HG02840 (cell line): ENCODE data around the gene ALDH3B1.

ENCODE experiments used
- ATAC-seq: cut with Tn5 transposase; IDR thresholded peaks from one replicate; pipeline ENCODE4 v1.9.1; 2021; ENCODE audit warnings: mild to moderate bottlenecking, moderate library complexity, moderate number of reproducible peaks; ENCODE audit not compliant: unreplicated experiment, low FRiP score

ALDH3B1 gene

DNA sequence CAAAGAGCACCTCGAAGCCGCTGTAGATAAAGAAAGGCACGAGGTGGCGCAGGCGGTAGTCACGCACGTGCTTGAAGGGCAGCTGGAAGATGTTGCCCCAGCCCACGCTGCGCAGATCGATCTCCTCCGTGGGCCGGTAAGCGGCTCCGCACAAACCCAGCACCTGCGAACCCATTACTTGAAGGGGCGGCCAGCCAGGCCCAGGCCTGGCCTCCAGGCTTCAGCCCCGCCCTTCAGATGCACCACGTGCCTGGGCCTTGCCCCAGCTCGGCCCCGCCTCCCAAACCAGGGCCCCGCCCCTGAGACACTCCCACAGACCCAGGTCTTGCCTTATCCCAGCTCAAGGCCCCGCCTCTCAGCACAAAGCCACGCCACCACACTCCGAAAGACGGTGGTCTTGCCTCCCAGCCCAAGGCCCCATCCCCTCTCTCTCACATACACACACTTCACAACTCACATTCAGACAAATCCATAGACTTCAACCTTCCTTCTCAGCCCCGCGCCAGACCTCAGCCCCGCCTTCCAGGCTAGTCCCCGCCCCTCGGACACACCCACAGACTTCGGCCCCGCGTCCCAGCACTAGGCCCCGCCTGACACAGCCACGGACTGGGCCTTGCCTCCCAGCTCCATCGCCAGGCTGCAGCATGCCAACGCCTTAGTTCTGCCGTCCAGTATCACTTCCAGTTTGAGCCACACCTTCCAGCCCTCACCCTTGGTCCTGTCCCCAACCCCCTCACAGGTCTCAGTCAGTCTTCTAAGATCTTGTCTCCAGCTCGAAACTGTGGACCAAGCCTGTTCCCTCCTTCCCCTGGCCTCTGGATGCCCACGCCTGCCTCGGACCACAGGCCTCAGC, 13.3 kb upstream of the ALDH3B1 start:
- ATAC-seq = no peak

DNA sequence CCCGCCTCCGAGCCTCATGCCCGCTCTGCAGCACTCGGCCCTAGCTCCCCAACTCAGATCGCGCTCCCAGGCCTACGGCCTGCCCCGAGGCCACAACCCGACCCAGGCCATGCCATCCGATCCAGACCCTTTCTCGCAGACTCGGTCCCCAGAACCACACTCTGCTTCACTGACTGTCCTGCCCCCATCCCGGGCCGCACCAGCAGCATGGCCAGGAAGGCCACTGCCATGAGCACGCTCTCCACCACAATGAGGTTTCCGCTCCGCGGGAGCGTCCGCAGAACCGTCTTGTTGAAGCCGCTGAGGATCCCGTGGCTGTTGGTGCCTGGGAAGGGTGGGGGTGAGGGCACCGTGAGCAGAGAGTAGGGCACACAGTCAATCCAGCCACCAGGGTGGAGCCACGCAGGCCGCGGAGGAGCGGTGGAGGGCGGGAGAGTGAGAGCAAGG, 12.6 kb upstream of the ALDH3B1 start:
- ATAC-seq = no peak

DNA sequence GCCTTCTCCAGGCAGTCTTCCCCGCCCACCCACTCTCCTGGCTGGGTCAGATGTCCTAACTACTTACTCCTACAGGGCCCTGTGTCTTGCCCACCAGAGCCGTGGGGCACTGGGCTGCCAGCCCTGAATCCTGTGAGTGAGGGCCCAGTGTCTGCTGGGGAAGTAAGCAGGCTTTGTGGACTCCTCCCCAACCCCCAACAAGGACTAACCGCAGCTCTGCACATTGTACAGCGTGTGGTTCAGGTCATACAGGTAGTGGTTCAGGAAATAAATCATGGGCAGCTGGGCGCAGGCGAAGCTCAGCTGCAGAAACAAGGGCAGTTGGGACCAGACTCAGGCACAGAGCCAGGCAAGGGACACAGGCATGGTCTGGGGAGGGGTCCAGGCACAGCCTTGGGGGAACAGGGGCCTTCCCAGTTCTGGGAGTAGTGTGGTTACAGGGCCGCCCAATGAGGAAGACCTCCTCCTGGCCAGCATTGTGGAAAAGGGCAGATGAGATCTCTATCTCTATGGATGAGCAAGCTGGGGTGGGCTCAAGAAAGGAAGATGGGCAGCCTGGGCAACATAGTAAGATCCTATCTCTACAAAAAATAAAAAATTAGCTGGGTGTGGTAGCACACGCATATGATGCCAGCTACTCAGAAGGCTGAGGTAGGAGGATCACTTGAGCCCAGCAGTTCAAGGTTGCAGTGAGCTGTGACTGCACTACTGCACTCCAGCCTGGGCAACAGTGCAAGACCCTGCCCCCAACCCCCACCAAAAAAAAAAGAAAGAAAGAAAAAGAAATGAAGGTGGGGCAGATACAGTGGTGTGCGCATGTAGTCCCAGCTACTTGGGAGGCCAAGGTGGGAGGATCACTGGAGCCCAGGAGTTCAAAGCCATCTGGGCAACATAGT, 11.7 kb upstream of the ALDH3B1 start:
- no peak for ATAC-seq

DNA sequence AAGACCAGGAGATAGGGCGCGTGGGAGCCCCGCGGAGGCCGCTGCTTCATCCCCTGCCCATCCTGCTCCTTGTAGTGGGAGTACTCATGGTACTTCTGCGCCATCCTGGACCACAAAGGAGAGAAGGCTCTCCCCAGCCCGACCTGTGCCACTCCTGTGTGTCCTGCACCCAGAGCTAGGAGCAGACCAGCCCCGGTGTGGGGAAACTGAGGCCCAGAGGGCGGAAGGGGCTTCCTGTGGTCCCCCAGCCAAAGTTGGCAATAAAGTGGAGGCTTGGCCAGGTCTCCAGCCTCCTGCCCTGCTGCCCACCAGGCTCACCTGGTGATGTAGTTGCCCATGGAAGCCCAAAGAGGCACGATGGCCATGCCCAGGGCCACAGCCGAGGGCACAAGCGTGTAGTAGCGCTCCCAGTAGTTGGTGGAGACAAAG, 10.9 kb upstream of the ALDH3B1 start:
- no peak for ATAC-seq

DNA sequence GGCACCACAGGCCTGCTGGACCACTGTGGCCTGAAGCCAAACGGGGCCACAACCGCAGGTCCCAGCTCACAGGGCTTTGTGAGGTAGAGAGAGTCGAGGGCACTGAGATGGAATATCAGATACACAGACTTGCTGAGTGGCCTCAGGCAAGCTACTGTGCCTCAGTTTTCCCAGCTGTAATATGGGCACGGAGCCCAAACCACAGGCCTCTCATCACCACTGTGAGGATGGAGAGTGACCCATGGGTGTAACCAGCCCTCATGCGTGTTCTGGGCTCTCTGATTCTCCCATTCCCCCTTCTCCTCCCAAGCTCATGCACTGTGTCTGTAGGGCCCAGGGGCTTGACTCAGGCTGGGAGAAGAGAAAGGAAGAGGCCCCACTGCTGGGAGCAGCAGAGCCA, 10.4 kb upstream of the ALDH3B1 start:
- no peak for ATAC-seq

DNA sequence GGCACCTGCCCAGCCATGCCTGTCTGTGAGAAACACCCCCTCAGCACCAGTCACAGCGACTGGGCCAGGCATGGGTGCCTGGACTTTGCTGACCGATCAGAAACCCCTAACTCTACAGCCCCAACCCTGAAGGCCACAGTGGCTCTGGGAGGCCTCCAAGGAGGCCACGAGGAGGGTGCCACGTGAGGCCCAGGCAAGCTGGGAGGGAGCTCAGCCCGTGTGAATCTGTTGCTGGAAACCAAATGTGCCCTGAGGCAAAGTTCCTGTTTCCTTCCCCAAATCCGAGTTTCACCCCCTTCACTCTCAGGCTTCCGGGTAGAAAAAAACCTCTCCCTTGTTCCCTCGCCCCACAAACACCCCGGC, 7.6 kb upstream of the ALDH3B1 start:
- peak; percentile 17 for ATAC-seq

DNA sequence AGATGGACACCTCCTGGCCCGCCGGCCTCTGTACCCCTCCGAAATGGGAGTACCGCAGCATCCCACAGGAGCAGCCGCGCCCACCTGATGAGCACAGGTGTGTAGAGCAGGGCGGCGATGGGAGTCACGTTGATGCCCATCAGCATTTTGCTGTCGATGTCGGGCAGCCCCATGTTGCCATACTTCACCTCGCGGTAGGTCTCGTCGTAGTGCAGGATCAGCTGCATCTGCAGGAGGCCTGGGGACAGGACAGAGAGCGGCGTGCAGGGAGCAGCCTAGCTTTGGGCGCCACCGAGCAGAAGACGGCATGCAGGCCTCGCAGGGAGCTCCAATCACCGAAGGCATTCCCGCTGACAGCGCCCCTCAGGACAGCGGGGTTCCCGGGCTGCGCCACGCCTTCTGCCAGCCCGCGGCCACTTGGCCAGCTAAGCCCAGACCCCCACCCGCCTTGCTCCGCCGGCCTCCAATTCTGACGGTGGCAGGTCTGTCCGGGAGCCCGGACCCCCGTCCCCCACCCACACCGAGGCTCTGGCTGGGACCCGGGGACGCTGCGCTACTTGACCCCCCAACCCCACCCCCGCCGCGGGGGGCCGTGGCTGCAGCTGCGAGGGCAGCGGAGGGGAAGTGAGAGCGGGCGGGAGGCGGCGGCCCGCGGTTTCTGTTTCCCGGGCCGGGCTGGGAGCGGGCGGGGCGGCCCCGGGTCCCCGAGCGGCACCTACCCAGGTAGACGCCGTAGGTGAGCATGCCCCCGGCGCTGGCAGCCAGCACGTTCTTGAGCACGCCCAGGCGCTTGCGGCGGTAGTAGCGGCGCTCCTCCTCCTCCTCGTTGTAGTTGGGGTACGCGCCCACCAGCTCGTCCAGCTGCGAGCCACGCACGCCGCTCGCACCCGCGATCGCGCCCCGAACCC, 6.9 kb upstream of the ALDH3B1 start:
- peak; percentile 43 for ATAC-seq

DNA sequence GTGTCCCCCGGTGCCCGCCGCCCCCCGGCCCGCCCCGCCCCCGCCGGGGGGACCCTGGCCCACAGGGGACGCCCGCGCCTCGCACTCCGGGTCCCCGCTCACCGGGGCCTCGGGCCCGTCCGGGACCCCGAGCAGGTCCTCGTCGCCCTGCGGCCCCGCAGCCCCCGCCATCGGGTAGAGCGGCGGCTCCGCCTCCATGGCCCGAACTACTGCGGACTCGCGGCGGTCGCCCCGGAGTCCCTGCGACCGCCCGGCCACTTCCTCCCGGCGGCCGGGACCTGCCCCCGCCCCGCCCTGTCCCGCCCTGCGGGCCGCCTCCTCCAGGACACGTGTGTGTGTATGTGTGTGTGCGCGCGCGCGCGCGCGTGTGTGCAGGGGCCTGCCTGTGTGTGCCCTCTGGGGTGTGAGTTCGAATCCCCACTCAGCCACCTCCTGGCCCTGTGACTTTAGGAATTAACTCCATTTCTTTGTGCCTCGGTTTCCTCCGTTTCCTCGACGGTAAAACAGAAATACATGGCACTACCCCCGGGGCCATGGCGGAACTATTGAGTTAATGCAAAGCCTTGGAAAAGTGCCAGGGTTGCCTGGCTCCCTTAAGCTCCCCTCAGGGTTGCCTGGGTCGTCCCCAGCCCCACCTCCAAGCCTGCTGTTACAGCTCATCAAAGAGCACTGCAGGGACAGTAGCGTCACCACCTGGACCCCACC, 6.1 kb upstream of the ALDH3B1 start, which contains the start of gene UNC93B1:
UNC93B1 (minus strand) TSS at position 252 of the 705 bp plus-strand sequence; CDS start at position 198, 54 bp downstream.
- ATAC-seq = peak; percentile 41

DNA sequence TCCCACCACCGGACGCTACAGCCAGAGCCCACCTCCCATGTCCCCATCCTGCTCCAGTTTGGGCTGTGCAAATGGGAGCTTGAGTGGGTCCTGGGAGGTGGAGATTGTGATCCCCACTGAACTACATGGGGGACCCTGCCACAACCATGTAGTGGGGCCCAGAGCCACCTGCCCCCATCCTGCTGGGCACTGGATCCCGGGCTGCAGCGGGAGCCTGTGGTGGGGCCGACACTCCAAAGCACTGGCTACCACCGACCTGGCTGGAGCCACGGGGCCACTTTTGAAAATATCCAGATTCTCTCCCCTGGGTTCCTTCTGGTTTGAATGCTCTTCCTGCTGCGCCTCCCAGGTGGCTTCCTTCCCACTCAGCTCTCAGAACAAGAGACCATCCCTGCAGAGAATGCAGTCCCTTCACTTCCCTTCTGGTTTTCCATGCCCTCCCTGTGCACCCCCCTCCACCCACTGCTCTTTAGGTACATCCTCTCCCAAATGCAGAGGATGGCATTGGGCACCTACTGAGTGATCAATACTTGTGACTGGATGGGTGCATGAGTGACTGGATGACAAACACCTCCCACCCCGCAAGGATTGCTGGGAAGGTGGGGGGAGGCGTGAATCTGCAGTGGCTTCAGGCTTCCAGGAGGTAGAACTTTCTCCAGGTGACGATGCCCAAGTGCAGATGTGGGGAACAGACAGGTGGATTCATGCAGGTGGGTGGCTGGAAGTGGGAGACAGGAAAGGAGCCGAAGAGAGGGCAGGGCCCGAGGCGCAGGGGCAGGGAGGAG, 5.4 kb upstream of the ALDH3B1 start:
- ATAC-seq = no peak

DNA sequence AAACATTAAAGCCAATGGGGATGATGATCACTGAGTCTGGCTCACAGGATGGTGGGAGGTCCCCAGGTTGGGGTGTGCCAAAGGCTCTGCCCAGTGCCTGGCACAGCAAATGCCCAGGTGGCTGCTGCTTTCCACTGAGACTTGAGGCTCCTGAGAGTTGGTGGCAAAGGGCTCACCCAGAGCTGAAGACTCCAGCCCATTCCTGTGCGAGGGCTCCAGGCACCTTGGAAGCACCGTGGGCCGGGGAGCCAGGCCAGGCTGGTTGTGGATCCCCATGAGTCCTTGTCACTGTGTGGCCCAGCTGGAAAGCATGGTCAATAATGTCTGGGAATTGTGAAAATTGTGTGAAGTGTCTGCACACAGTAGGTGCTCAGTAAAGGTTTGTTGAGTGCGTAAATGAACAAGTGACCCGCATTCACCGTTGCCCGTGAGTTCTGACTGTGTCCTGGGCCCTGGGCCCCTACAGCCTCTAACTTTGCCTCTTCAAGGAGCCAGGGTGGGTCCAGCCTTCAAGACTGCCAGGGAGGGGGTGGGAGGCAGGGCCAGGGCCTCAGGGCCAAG, 3.4 kb upstream of the ALDH3B1 start:
- ATAC-seq = no peak

DNA sequence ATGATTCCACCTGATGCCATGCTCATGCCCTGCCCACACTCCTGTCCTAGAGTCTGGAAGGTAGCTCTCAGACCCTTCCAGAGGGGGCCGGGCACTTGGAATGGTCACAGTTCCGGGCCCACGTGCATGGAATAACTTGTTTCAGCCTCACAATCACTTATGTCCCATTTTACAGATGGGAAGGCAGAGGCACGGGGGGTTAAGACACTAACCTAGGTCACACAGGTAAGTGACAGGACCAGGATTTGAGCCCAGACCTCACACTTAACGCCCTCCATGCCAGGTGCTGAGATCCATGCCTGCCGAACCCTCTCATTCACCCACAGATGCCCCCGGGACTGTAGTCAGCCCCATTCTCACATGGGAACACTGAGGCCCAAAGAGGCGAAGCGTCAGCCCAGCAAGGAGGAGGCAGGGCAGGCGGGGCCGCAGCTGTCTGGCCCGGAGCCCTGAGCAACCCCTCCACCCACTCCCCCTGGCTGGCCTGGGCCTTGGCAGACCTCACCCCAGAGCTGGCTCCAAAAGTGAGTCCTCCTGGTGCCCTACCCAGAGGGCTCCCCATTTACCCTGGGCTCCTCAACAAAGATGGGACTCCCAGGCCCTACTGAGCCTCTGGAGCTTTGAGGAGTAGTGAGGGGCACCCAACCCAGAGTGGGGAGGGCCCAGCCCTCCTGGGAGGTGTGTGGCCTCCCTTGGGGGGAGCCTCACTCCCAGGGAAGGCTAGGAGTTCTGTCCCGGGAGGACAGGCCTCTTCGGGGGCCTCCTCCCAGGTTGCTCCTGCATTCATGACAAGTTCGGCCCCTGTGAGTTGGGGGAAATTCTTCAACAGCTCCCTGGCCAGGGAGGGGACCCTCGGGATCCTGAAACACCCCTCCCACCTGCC, 2.4 kb upstream of the ALDH3B1 start:
- no peak for ATAC-seq

DNA sequence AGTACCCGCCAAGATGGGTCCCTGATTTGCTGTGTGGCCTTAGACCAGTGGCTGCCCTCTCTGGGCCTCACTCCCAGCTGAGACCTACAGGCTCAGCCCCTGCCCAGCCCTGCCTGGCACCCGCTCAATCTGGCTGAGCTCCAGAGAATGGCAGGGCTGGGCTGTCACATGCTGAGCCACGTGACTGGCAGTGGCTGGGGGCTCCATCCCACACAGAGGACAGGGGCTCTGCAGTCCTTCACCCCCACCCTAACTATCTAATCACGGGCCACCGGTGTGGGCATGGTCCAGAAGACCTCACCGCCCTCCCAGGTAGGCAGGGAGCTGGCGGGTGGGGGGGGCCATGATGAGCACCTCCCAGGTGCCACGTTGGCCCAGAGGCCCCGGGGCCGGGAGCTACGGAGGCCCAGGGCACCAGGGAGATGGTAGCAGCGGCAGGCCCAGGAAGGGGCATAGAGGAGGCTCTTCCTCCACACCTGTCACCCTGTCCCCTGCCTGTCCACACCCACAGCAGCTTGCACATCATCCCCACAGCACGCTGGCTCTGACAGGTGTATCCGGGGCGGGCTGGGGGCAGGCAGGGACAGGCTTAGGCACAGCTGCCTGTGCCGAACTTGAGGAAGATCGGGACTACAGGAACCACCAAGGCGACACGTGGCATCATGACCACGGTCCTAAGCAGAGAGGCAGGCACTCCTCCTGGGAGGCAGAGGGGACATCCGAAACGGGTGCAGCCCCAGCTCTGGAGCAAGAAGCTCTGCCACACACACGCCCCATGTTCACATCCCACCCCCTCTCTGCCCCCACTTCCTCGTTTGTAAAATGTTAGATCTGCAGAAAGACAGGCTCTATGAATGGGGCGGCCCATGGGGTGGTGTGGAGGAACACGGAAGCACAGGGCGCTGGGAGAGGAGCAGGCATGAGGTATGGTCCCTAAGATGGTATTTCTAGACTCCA, 1.5 kb upstream of the ALDH3B1 start:
- no peak for ATAC-seq

DNA sequence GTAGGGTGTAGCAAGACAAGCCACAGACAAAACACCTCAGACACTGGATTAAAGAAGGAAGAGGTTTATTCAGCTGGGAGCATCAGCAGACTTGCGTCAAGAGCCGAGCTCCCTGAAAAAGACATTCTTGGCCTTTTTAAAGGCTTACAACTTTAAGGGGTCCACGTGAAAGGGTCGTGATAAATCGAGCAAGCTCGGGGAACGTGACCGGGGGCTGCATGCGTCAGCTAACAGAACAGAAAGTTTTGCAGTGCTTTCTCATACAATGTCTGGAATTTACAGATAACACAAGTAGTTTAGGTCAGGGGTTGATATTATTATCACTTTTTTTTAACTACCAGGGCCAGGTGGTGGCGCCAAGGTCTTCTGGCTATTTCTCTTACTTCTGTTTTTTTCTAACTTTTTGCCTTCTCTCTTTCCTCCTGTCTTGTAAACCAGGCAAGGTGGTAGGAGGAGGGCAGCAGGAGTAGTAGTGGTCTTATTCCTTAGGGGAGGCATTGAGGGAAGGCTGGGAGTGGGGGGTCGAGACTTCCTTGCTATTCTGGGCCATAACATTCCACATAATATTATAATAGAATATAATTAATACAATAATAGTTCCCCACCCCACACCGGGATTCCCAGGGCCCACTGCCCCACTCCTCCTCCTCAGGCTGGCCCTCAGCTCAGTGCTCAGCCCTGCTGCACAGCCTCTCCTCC, 587 bp upstream of the ALDH3B1 start:
- no peak for ATAC-seq

DNA sequence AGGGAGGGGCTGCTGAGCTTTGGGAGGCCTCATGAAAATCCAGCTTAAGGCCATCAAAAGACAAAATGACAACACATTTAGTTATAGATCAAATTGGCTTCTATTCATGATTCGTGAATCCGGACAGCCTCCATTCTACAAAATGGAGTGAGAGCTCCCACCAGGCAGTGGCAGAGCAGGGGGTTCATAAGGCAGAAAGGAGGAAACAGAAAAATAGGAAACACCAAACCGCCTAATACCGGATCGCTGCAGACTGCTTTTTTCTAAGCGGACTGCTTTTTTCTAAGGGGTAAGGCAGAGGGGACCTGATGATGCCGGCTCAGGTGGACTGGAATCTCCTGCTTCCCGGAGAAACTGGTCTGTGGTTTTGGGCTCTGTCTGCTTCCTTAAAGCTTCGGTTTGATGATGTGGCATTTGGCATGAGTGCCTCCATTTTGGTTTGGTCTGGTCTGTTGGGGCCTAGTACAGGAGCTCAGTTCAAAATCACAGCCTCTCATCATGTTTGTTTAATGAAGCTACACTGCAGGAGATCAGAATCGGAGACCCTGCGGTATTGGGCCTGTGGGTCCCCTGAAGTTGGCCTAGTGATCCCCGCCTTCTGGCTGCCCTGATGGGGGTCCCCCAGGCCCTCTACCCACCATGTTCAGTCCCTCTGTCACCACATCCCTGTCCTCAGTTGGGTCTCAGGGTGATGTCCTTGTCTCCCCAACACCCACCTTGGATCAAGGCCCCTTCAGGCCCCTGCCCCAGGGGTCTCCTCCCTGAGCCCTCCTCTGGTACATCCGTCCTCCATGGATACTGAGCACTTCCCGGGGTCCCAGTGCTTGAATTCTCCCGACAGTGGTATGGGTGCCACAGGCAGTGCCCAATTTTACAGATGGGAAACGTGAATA, 1.2 kb downstream of the ALDH3B1 start:
- no peak for ATAC-seq
